H9 (cell line): ENCODE measurements around the gene COQ10B. TPM values are rescaled to one million over a fixed set of nuclear protein-coding genes. Genes with fewer than 3 reads are reported as not detected.

Experiments used
- DNase-seq: peaks from one replicate; pipeline ENCODE4 v3.0.0-alpha.2; 2017
- H2AFZ ChIP-seq: one replicate; pipeline ENCODE4 v1.6.1; 2013; ENCODE audit warnings: mild to moderate bottlenecking, low read length, control low read depth, moderate library complexity
- H2AK5ac ChIP-seq: 2 replicates; pipeline ENCODE4 v1.6.1; 2013; ENCODE audit warnings: low read length, control low read depth, mixed read lengths; ENCODE audit not compliant: insufficient read length
- H2BK120ac ChIP-seq: one replicate; pipeline ENCODE4 v1.6.1; 2013; ENCODE audit warnings: low read depth, mild to moderate bottlenecking, low read length, control low read depth, inconsistent platforms; ENCODE audit not compliant: poor library complexity, severe bottlenecking
- H2BK12ac ChIP-seq: 2 replicates; pipeline ENCODE4 v1.6.1; 2013; ENCODE audit warnings: low read length, control low read depth, mixed read lengths, low read depth; ENCODE audit not compliant: insufficient read length
- H2BK15ac ChIP-seq: 2 replicates; pipeline ENCODE4 v1.6.1; 2013; ENCODE audit warnings: low read depth, low read length, control low read depth
- H2BK20ac ChIP-seq: one replicate; pipeline ENCODE4 v1.6.1; 2013; ENCODE audit warnings: low read depth, mild to moderate bottlenecking, low read length, control low read depth, inconsistent platforms; ENCODE audit not compliant: poor library complexity, severe bottlenecking
- H2BK5ac ChIP-seq: 2 replicates; pipeline ENCODE4 v1.6.1; 2013; ENCODE audit warnings: low read length, control low read depth, mixed read lengths; ENCODE audit not compliant: insufficient read length
- H3K14ac ChIP-seq: 2 replicates; pipeline ENCODE4 v1.6.1; 2013; ENCODE audit warnings: low read length, control low read depth; ENCODE audit not compliant: insufficient read depth
- H3K18ac ChIP-seq: 2 replicates; pipeline ENCODE4 v1.6.1; 2013; ENCODE audit warnings: low read depth, mild to moderate bottlenecking, mixed read lengths, low read length, control low read depth; ENCODE audit not compliant: insufficient read length
- H3K23ac ChIP-seq: 2 replicates; pipeline ENCODE4 v1.6.1; 2013; ENCODE audit warnings: low read length, control low read depth, mixed read lengths, low read depth; ENCODE audit not compliant: insufficient read length
- H3K23me2 ChIP-seq: 2 replicates; pipeline ENCODE4 v1.6.1; 2013; ENCODE audit warnings: low read depth, mild to moderate bottlenecking, mixed read lengths, low read length, control low read depth; ENCODE audit not compliant: insufficient read length, poor library complexity, severe bottlenecking
- H3K27ac ChIP-seq: 2 replicates; pipeline ENCODE4 v1.5.1; 2013; ENCODE audit warnings: low read length, control low read depth, mixed read lengths, low read depth; ENCODE audit not compliant: insufficient read length
- H3K27me3 ChIP-seq: 2 replicates; pipeline ENCODE4 v1.6.1; 2013; ENCODE audit warnings: low read length, control low read depth, inconsistent platforms; ENCODE audit not compliant: insufficient read depth
- H3K4ac ChIP-seq: 2 replicates; pipeline ENCODE4 v1.6.1; 2013; ENCODE audit warnings: low read depth, mild to moderate bottlenecking, control low read depth, inconsistent platforms, low read length, moderate library complexity
- H3K4me1 ChIP-seq: 2 replicates; pipeline ENCODE4 v1.6.1; 2013; ENCODE audit warnings: low read length, control low read depth, inconsistent platforms; ENCODE audit not compliant: insufficient read depth
- H3K4me2 ChIP-seq: 2 replicates; pipeline ENCODE4 v1.6.1; 2013; ENCODE audit warnings: low read length, control low read depth, mixed read lengths; ENCODE audit not compliant: insufficient read length, insufficient read depth
- H3K56ac ChIP-seq: 2 replicates; pipeline ENCODE4 v1.6.1; 2013; ENCODE audit warnings: low read depth, mild to moderate bottlenecking, mixed read lengths, low read length, control low read depth; ENCODE audit not compliant: insufficient read length
- H3K79me1 ChIP-seq: 2 replicates; pipeline ENCODE4 v1.6.1; 2013; ENCODE audit warnings: low read depth, mild to moderate bottlenecking, moderate library complexity, low read length, control low read depth, inconsistent platforms; ENCODE audit not compliant: insufficient read depth, poor library complexity, severe bottlenecking
- H3K79me2 ChIP-seq: 2 replicates; pipeline ENCODE4 v1.6.1; 2013; ENCODE audit warnings: low read length, control low read depth, inconsistent platforms; ENCODE audit not compliant: insufficient read depth
- H3K9ac ChIP-seq: 2 replicates; pipeline ENCODE4 v1.6.1; 2013; ENCODE audit warnings: low read length, control low read depth, mixed read lengths; ENCODE audit not compliant: insufficient read length; ENCODE audit errors: extremely low read depth
- H3K9me3 ChIP-seq: one replicate; pipeline ENCODE4 v1.6.1; 2013; ENCODE audit warnings: low read depth, low read length, inconsistent platforms; ENCODE audit not compliant: control insufficient read depth
- H3T11ph ChIP-seq: one replicate; pipeline ENCODE4 v1.6.1; 2013; ENCODE audit warnings: mild to moderate bottlenecking, low read length, control low read depth, inconsistent platforms
- H4K20me1 ChIP-seq: one replicate; pipeline ENCODE4 v1.6.1; 2013; ENCODE audit not compliant: control insufficient read depth, insufficient read length, insufficient read depth
- H4K5ac ChIP-seq: 2 replicates; pipeline ENCODE4 v1.6.1; 2013; ENCODE audit warnings: low read depth, mild to moderate bottlenecking, mixed read lengths, low read length, control low read depth; ENCODE audit not compliant: insufficient read length
- H4K8ac ChIP-seq: replicated peaks from 2 replicates; pipeline ENCODE4 v1.6.1; 2013; ENCODE audit warnings: low read length, control low read depth, mixed read lengths, low read depth; ENCODE audit not compliant: insufficient read length
- H4K91ac ChIP-seq: 2 replicates; pipeline ENCODE4 v1.6.1; 2013; ENCODE audit warnings: low read depth, mild to moderate bottlenecking, moderate library complexity, mixed read lengths, low read length, control low read depth; ENCODE audit not compliant: insufficient read length
- H3K27ac Mint-ChIP-seq, 3 experiments: 2 replicates in 2 of 3; 3 replicates in 1 of 3; pipeline ENCODE4 v1.8.0; 2020 to 2021; ENCODE audit warnings: mixed read lengths in 3 of 3, mild to moderate bottlenecking in 1 of 3, moderate library complexity in 1 of 3
- H3K27me3 Mint-ChIP-seq: 2 replicates; pipeline ENCODE4 v1.8.0; 2021; ENCODE audit warnings: low read depth, mild to moderate bottlenecking, moderate library complexity, mixed read lengths
- H3K36me3 Mint-ChIP-seq, 3 experiments: 2 replicates in 2 of 3; 3 replicates in 1 of 3; pipeline ENCODE4 v1.8.0; 2020 to 2021; ENCODE audit warnings: low read depth in 3 of 3, mixed read lengths in 3 of 3; ENCODE audit not compliant: insufficient read depth in 1 of 3
- H3K4me1 Mint-ChIP-seq, 2 experiments: 2 replicates each; pipeline ENCODE4 v1.8.0; 2020; ENCODE audit warnings: mixed read lengths in 2 of 2
- H3K4me3 Mint-ChIP-seq, 2 experiments: 2 replicates in 1 of 2; 3 replicates in 1 of 2; pipeline ENCODE4 v1.8.0; 2020 to 2021; ENCODE audit warnings: mild to moderate bottlenecking in 2 of 2, mixed read lengths in 2 of 2, moderate library complexity in 1 of 2
- H3K9me3 Mint-ChIP-seq, 2 experiments: 2 replicates in 1 of 2; 3 replicates in 1 of 2; pipeline ENCODE4 v1.8.0; 2020; ENCODE audit warnings: mild to moderate bottlenecking in 2 of 2, mixed read lengths in 2 of 2, moderate library complexity in 1 of 2
- CTCF ChIP-seq: fragments of 200-600 bp; sonication (generic); conservative IDR thresholded peaks from 3 replicates; pipeline ENCODE4 v1.8.0; 2021; ENCODE audit warnings: antibody characterized with exemption, mild to moderate bottlenecking
- total RNA-seq: library from RNA; stranded (reverse); gene quantifications from 2 replicates; pipeline ENCODE4 v1.2.1, GENCODE V29; 2021

COQ10B gene
- total RNA-seq, 1 experiment from 2014 or later = 16.2 TPM

GRCh38 chr2:197419438-197419837, 33.9 kb upstream of the COQ10B start:
- H3K18ac ChIP-seq = no peak overlapping the region
- H4K91ac ChIP-seq = no peak overlapping the region
- H3K79me2 ChIP-seq = peaks cover 9% of the 10 kb centered on the region; the same call in 1 of the 2 replicates
- no peak overlapping the region for H2BK120ac ChIP-seq
- H3K4me1 ChIP-seq = no peaks in the 10 kb centered on the region
- H3K4me2 ChIP-seq = no peak overlapping the region
- no peak for TF ChIP-seq CTCF
- no peak overlapping the region for H3K56ac ChIP-seq
- no peaks in the 10 kb centered on the region for H4K20me1 ChIP-seq
- Mint-ChIP-seq H3K36me3 (peaks cover 35 to 79% (median 73%) of the 10 kb centered on the region in 3 experiments; a peak in 6 of 7 replicates), H3K4me1 (no peaks in the 10 kb centered on the region), H3K27ac (no peak overlapping the region), H3K9me3 (no peaks in the 10 kb centered on the region), H3K4me3 (no peak overlapping the region), H3K27me3 (no peaks in the 10 kb centered on the region)
- no peak overlapping the region for H2BK5ac ChIP-seq
- H3K23me2 ChIP-seq = no peaks in the 10 kb centered on the region
- no peak overlapping the region for H2BK12ac ChIP-seq
- no peak overlapping the region for H3K9ac ChIP-seq
- no peaks in the 10 kb centered on the region for H3K27me3 ChIP-seq
- H3T11ph ChIP-seq = no peak overlapping the region
- no peak overlapping the region for H4K5ac ChIP-seq
- no peak overlapping the region for H2AK5ac ChIP-seq
- no peak overlapping the region for H3K27ac ChIP-seq
- DNase-seq = no peak
- no peak overlapping the region for H4K8ac ChIP-seq
- no peak overlapping the region for H2BK20ac ChIP-seq
- H2BK15ac ChIP-seq = no peak overlapping the region
- peaks cover 7% of the 10 kb centered on the region for H3K79me1 ChIP-seq
- H3K14ac ChIP-seq = no peak overlapping the region
- H3K9me3 ChIP-seq = no peaks in the 10 kb centered on the region
- H2AFZ ChIP-seq = no peak overlapping the region
- H3K4ac ChIP-seq = no peak overlapping the region
- no peak overlapping the region for H3K23ac ChIP-seq
